T-helper 22 cell (primary cell): ENCODE data around the gene RHBDD3.

Experiments
- DNase-seq: peaks from one replicate; pipeline ENCODE4 v3.0.0-alpha.2; 2020; ENCODE audit warnings: low read depth

The RHBDD3 gene

GRCh38 chr22:29306175-29306834 is 38.5 kb upstream of the RHBDD3 start, which contains the start of gene GAS2L1:
GAS2L1 (plus strand) TSS chr22:29306650; CDS start chr22:29308106, 1,456 bp downstream.
- DNase-seq: no peak

- DNase-seq: no peak
Measured at GRCh38 chr22:29305836-29306174, 38.0 kb upstream of the RHBDD3 start.

- DNase-seq: no peak
Measured at GRCh38 chr22:29302681-29303465, 35.1 kb upstream of the RHBDD3 start.

GRCh38 chr22:29302402-29302680 is 34.6 kb upstream of the RHBDD3 start:
- DNase-seq: no peak

- no peak for DNase-seq
Measured at GRCh38 chr22:29301716-29302401, 34.1 kb upstream of the RHBDD3 start.

GRCh38 chr22:29300807-29301601 is 33.2 kb upstream of the RHBDD3 start:
- no peak for DNase-seq

GRCh38 chr22:29300467-29300806 is 32.7 kb upstream of the RHBDD3 start:
- no peak for DNase-seq

- no peak for DNase-seq
Measured at GRCh38 chr22:29299136-29299900, 31.5 kb upstream of the RHBDD3 start.

GRCh38 chr22:29298641-29299040 is 30.9 kb upstream of the RHBDD3 start:
- DNase-seq: no peak

- DNase-seq: no peak
Measured at GRCh38 chr22:29292379-29292778, 24.6 kb upstream of the RHBDD3 start.

GRCh38 chr22:29291215-29291614 is 23.4 kb upstream of the RHBDD3 start:
- no peak for DNase-seq

- DNase-seq: no peak
Measured at GRCh38 chr22:29290061-29290460, 22.3 kb upstream of the RHBDD3 start.

- DNase-seq: no peak
Measured at GRCh38 chr22:29288837-29289236, 21.1 kb upstream of the RHBDD3 start.

GRCh38 chr22:29284196-29284595 is 16.4 kb upstream of the RHBDD3 start:
- no peak for DNase-seq

GRCh38 chr22:29277927-29278326 is 10.1 kb upstream of the RHBDD3 start:
- DNase-seq: no peak

GRCh38 chr22:29275819-29276565 is 8.2 kb upstream of the RHBDD3 start:
- DNase-seq: no peak

- no peak for DNase-seq
Measured at GRCh38 chr22:29275167-29275566, 7.4 kb upstream of the RHBDD3 start.

GRCh38 chr22:29272624-29273023 is 4.8 kb upstream of the RHBDD3 start:
- no peak for DNase-seq

GRCh38 chr22:29270475-29271271 is 2.9 kb upstream of the RHBDD3 start:
- DNase-seq: no peak

- no peak for DNase-seq
Measured at GRCh38 chr22:29269731-29270474, 2.1 kb upstream of the RHBDD3 start.
